Measurements from ENCODE around the gene ZMYND11.

ZMYND11 gene

GRCh38 chr10:278707-279106 lies 143.5 kb downstream of the ZMYND11 start:
- 0 out of 2 replicates have a peak, but pooled peaks cover 3% of the 10 kb centered on the region for H3F3A ChIP-seq (ENCODE audit: insufficient read depth, low read length)
- no peaks in the 10 kb centered on the region for H4K20me1 ChIP-seq (ENCODE audit: insufficient read depth, low read length)
- no peak overlapping the region for H3K9ac ChIP-seq (ENCODE audit: low read length)
- H3K9me3 ChIP-seq (ENCODE audit: low read length): no peaks in the 10 kb centered on the region
- peaks cover under 1% of the 10 kb centered on the region for H3K4me1 ChIP-seq (ENCODE audit: insufficient read depth, low read length, severe bottlenecking)
- H3K36me3 ChIP-seq (ENCODE audit: insufficient read depth, low read length): peaks cover 96% of the 10 kb centered on the region
- TF ChIP-seq CTCF (IDR thresholded peaks at IDR 0.05; ENCODE audit: low read length): no peak
- TF ChIP-seq EZH2 (IDR thresholded peaks at IDR 0.05; ENCODE audit: borderline replicate concordance, low read length): no peak
- no peaks in the 10 kb centered on the region for H3K9me2 ChIP-seq (ENCODE audit: low read depth, low read length)
- no peaks in the 10 kb centered on the region for H3K27me3 ChIP-seq (ENCODE audit: insufficient read depth, low read length)
- no peak overlapping the region for H3K27ac ChIP-seq (ENCODE audit: low read depth, low read length, poor library complexity, severe bottlenecking)
- H2AFZ ChIP-seq (ENCODE audit: low read length): no peak overlapping the region
- no peak overlapping the region for H3K4me2 ChIP-seq (ENCODE audit: low read length)
- H3K4me3 ChIP-seq (ENCODE audit: low read depth, low read length, poor library complexity, severe bottlenecking): no peak overlapping the region
- H3K79me2 ChIP-seq (ENCODE audit: insufficient read depth, low read length): no peaks in the 10 kb centered on the region

- no peak overlapping the region for H3K4me3 ChIP-seq (ENCODE audit: low read depth, low read length, poor library complexity, severe bottlenecking)
- H3K4me2 ChIP-seq (ENCODE audit: low read length): no peak overlapping the region
- H4K20me1 ChIP-seq (ENCODE audit: insufficient read depth, low read length): no peaks in the 10 kb centered on the region
- no peaks in the 10 kb centered on the region for H3K27me3 ChIP-seq (ENCODE audit: insufficient read depth, low read length)
- no peaks in the 10 kb centered on the region for H3K9me3 ChIP-seq (ENCODE audit: low read length)
- 0 out of 2 replicates have a peak, but pooled peaks cover 3% of the 10 kb centered on the region for H3F3A ChIP-seq (ENCODE audit: insufficient read depth, low read length)
- no peaks in the 10 kb centered on the region for H3K79me2 ChIP-seq (ENCODE audit: insufficient read depth, low read length)
- no peak overlapping the region for H3K27ac ChIP-seq (ENCODE audit: low read depth, low read length, poor library complexity, severe bottlenecking)
- H3K36me3 ChIP-seq (ENCODE audit: insufficient read depth, low read length): peaks cover 100% of the 10 kb centered on the region
- no peaks in the 10 kb centered on the region for H3K9me2 ChIP-seq (ENCODE audit: low read depth, low read length)
- H3K4me1 ChIP-seq (ENCODE audit: insufficient read depth, low read length, severe bottlenecking): peaks cover 6% of the 10 kb centered on the region
- TF ChIP-seq CTCF (IDR thresholded peaks at IDR 0.05; ENCODE audit: low read length) (no peak), EZH2 (IDR thresholded peaks at IDR 0.05; ENCODE audit: borderline replicate concordance, low read length) (no peak)
- H3K9ac ChIP-seq (ENCODE audit: low read length): no peak overlapping the region
- no peak overlapping the region for H2AFZ ChIP-seq (ENCODE audit: low read length)
Observed at GRCh38 chr10:279232-279631, 144.0 kb downstream of the ZMYND11 start.

- no peak overlapping the region for H2AFZ ChIP-seq (ENCODE audit: low read length)
- H3K9ac ChIP-seq (ENCODE audit: low read length): no peak overlapping the region
- no peaks in the 10 kb centered on the region for H3K27me3 ChIP-seq (ENCODE audit: insufficient read depth, low read length)
- H3K27ac ChIP-seq (ENCODE audit: low read depth, low read length, poor library complexity, severe bottlenecking): peak overlapping the region; percentile 23
- H3K36me3 ChIP-seq (ENCODE audit: insufficient read depth, low read length): peaks cover 100% of the 10 kb centered on the region
- TF ChIP-seq CTCF (IDR thresholded peaks at IDR 0.05; ENCODE audit: low read length): peak; percentile 49
- TF ChIP-seq EZH2 (IDR thresholded peaks at IDR 0.05; ENCODE audit: borderline replicate concordance, low read length): no peak
- no peaks in the 10 kb centered on the region for H3K9me2 ChIP-seq (ENCODE audit: low read depth, low read length)
- 0 out of 2 replicates have a peak, but pooled peaks cover 3% of the 10 kb centered on the region for H3F3A ChIP-seq (ENCODE audit: insufficient read depth, low read length)
- no peak overlapping the region for H3K4me2 ChIP-seq (ENCODE audit: low read length)
- H3K79me2 ChIP-seq (ENCODE audit: insufficient read depth, low read length): no peaks in the 10 kb centered on the region
- H3K4me1 ChIP-seq (ENCODE audit: insufficient read depth, low read length, severe bottlenecking): peaks cover 10% of the 10 kb centered on the region
- H4K20me1 ChIP-seq (ENCODE audit: insufficient read depth, low read length): no peaks in the 10 kb centered on the region
- H3K9me3 ChIP-seq (ENCODE audit: low read length): no peaks in the 10 kb centered on the region
- no peak overlapping the region for H3K4me3 ChIP-seq (ENCODE audit: low read depth, low read length, poor library complexity, severe bottlenecking)
Observed at GRCh38 chr10:279655-280054, 144.4 kb downstream of the ZMYND11 start.

Data from OCI-LY1 (cell line).